CD8-positive, alpha-beta memory T cell (primary cell): ENCODE measurements around the gene P2RY12. TPM values are rescaled to one million over a fixed set of nuclear protein-coding genes. Genes with fewer than 3 reads are reported as not detected.

Source experiments
- CTCF ChIA-PET: fragments of 350-600 bp; sonication (Branson Sonifier 250); formaldehyde crosslinking; loops from one replicate; lab custom pipeline; 2021; ENCODE audit warnings: antibody characterized with exemption; lab: Charles Lee
- POLR2A ChIA-PET: fragments of 350-600 bp; sonication (Branson Sonifier 250); formaldehyde crosslinking; loops from one replicate; lab custom pipeline; 2021; ENCODE audit warnings: antibody characterized with exemption; lab: Charles Lee
- DNase-seq, 5 donors: peaks; one replicate each; pipeline versions ENCODE4 v3.0.0 to v3.0.0-alpha.2; 2020 to 2022; ENCODE audit warnings: mixed read lengths in 1 of 5
- H3K27ac ChIP-seq: one replicate; pipeline ENCODE4 v1.7.0; 2013; ENCODE audit warnings: low read depth, mild to moderate bottlenecking, low read length, moderate library complexity
- H3K27me3 ChIP-seq: 2 replicates; pipeline ENCODE4 v1.7.0; 2013; ENCODE audit warnings: low read length, mild to moderate bottlenecking; ENCODE audit not compliant: insufficient read depth, poor library complexity, severe bottlenecking
- H3K36me3 ChIP-seq: 2 replicates; pipeline ENCODE4 v1.7.0; 2013; ENCODE audit warnings: mild to moderate bottlenecking, low read length, moderate library complexity; ENCODE audit not compliant: insufficient read depth
- H3K4me1 ChIP-seq: 2 replicates; pipeline ENCODE4 v1.7.0; 2013; ENCODE audit warnings: mild to moderate bottlenecking, low read length, moderate library complexity; ENCODE audit not compliant: insufficient read depth
- H3K4me3 ChIP-seq: 2 replicates; pipeline ENCODE4 v1.7.0; 2013; ENCODE audit warnings: mild to moderate bottlenecking, low read length
- H3K9me3 ChIP-seq: 2 replicates; pipeline ENCODE4 v1.7.0; 2013; ENCODE audit warnings: mild to moderate bottlenecking, low read length
- H3K27ac Mint-ChIP-seq, 8 donors: one replicate each; pipeline ENCODE4 v1.8.0; 2020 to 2021; ENCODE audit warnings: mixed read lengths in 8 of 8, mild to moderate bottlenecking in 6 of 8, inconsistent platforms in 3 of 8, moderate library complexity in 3 of 8
- H3K27me3 Mint-ChIP-seq, 2 donors: one replicate each; pipeline ENCODE4 v1.8.0; 2020 to 2021; ENCODE audit warnings: mixed read lengths in 2 of 2, mild to moderate bottlenecking in 1 of 2, moderate library complexity in 1 of 2
- H3K36me3 Mint-ChIP-seq, 3 donors: one replicate each; pipeline ENCODE4 v1.8.0; 2020 to 2021; ENCODE audit warnings: mixed read lengths in 3 of 3, inconsistent platforms in 1 of 3, mild to moderate bottlenecking in 1 of 3
- H3K4me1 Mint-ChIP-seq, 3 donors: one replicate each; pipeline ENCODE4 v1.8.0; 2020 to 2021; ENCODE audit warnings: mixed read lengths in 3 of 3, inconsistent platforms in 1 of 3, mild to moderate bottlenecking in 1 of 3
- H3K4me3 Mint-ChIP-seq, 7 donors: one replicate each; pipeline ENCODE4 v1.8.0; 2020 to 2021; ENCODE audit warnings: mixed read lengths in 7 of 7, mild to moderate bottlenecking in 6 of 7, moderate library complexity in 4 of 7, inconsistent platforms in 2 of 7
- H3K9me3 Mint-ChIP-seq, 5 donors: one replicate each; pipeline ENCODE4 v1.8.0; 2020 to 2022; ENCODE audit warnings: mixed read lengths in 5 of 5, mild to moderate bottlenecking in 3 of 5, moderate library complexity in 2 of 5, inconsistent platforms in 1 of 5
- polyA plus RNA-seq: library from polyadenylated mRNA; unstranded; fragments of 300-500 nt; fragmentation: Illumina TruSeq; gene quantifications from one replicate; pipeline ENCODE4 v1.2.3, GENCODE V29; 2021
- total RNA-seq, 2 experiments: library from RNA; stranded (reverse); gene quantifications; one replicate each; pipeline ENCODE4 v1.2.3, GENCODE V29; 2021

The P2RY12 gene
- total and polyA plus RNA-seq, 3 experiments from 2014 or later: not detected

- H3K27ac ChIP-seq: no peak overlapping the region
- no peaks in the 10 kb centered on the region for H3K4me1 ChIP-seq
- no peaks in the 10 kb centered on the region for H3K9me3 Mint-ChIP-seq
- peaks cover 4 to 36% of the 10 kb centered on the region in 2 donors for H3K27me3 Mint-ChIP-seq
- no peaks in the 10 kb centered on the region for H3K36me3 ChIP-seq
- POLR2A ChIA-PET: no interaction called here
- H3K27ac Mint-ChIP-seq: no peak overlapping the region
- CTCF ChIA-PET: no interaction called here
- no peak for DNase-seq
- peaks cover 12 to 15% (median 14%) of the 10 kb centered on the region in 3 donors for H3K4me1 Mint-ChIP-seq
- no peak overlapping the region for H3K4me3 ChIP-seq
- no peaks in the 10 kb centered on the region for H3K36me3 Mint-ChIP-seq
- no peaks in the 10 kb centered on the region for H3K27me3 ChIP-seq
- H3K4me3 Mint-ChIP-seq: no peak overlapping the region
- H3K9me3 ChIP-seq: no peaks in the 10 kb centered on the region
Observed at GRCh38 chr3:151301787-151302186, 82.8 kb downstream of the P2RY12 start.

DNA sequence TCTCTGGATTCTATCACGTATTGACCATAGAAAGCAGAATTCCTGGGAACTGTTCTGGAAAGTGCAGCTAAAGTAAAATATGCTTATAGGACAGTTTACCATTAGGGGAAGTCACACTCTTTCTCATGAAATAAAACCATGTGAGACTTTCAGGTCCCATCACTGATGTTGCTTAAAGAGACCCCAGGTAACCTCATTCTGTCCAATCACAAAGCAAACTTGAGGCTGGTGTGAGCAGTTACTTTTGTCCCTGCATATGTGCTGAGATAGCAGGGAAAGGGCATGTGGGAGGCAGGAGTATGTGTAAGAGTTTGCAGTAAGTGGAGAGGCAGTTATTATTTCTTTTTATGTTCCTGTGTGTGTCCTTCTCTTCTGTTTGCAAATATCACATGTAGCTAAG, 84.0 kb downstream of the P2RY12 start:
- H3K27me3 ChIP-seq: no peaks in the 10 kb centered on the region
- POLR2A ChIA-PET: no interaction called here
- Mint-ChIP-seq H3K27ac (no peak overlapping the region), H3K4me1 (peaks cover 8% of the 10 kb centered on the region in 3 donors), H3K36me3 (no peaks in the 10 kb centered on the region), H3K27me3 (peaks cover 4 to 42% of the 10 kb centered on the region in 2 donors), H3K4me3 (no peak overlapping the region), H3K9me3 (no peaks in the 10 kb centered on the region)
- no peaks in the 10 kb centered on the region for H3K36me3 ChIP-seq
- no peaks in the 10 kb centered on the region for H3K9me3 ChIP-seq
- no peak for DNase-seq
- no peak overlapping the region for H3K4me3 ChIP-seq
- CTCF ChIA-PET: no interaction called here
- H3K27ac ChIP-seq: no peak overlapping the region
- no peaks in the 10 kb centered on the region for H3K4me1 ChIP-seq

- Histone ChIP-seq H3K36me3 (no peaks in the 10 kb centered on the region), H3K27ac (no peak overlapping the region), H3K4me1 (no peaks in the 10 kb centered on the region), H3K27me3 (no peaks in the 10 kb centered on the region), H3K9me3 (no peaks in the 10 kb centered on the region), H3K4me3 (no peak overlapping the region)
- Mint-ChIP-seq H3K9me3 (no peaks in the 10 kb centered on the region), H3K27ac (no peak overlapping the region), H3K36me3 (no peaks in the 10 kb centered on the region), H3K4me3 (no peak overlapping the region), H3K27me3 (peaks cover 8 to 56% of the 10 kb centered on the region in 2 donors), H3K4me1 (no peaks in the 10 kb centered on the region)
- DNase-seq: no peak
- POLR2A ChIA-PET: no interaction called here
- CTCF ChIA-PET: interaction anchor here (0.7 to 1.1 kb wide), 3 partner anchors 12 to 128 kb away, joined by 3 to 5 read pairs (median 3); no protein-coding TSS in a partner anchor
Observed at GRCh38 chr3:151299006-151299405, 85.5 kb downstream of the P2RY12 start.

- Mint-ChIP-seq H3K9me3 (no peaks in the 10 kb centered on the region), H3K36me3 (no peaks in the 10 kb centered on the region), H3K27me3 (peaks cover 7 to 47% of the 10 kb centered on the region in 2 donors), H3K4me1 (no peaks in the 10 kb centered on the region), H3K4me3 (no peak overlapping the region), H3K27ac (no peak overlapping the region)
- Histone ChIP-seq H3K27me3 (no peaks in the 10 kb centered on the region), H3K9me3 (no peaks in the 10 kb centered on the region), H3K27ac (no peak overlapping the region), H3K4me1 (no peaks in the 10 kb centered on the region), H3K4me3 (no peak overlapping the region), H3K36me3 (no peaks in the 10 kb centered on the region)
- no peak for DNase-seq
- ChIA-PET CTCF (no interaction called here), POLR2A (no interaction called here)
Observed at GRCh38 chr3:151297429-151297828, 87.1 kb downstream of the P2RY12 start.

- no peaks in the 10 kb centered on the region for H3K4me1 ChIP-seq
- Mint-ChIP-seq H3K27me3 (peaks cover 7 to 53% of the 10 kb centered on the region in 2 donors), H3K36me3 (no peaks in the 10 kb centered on the region), H3K4me1 (no peaks in the 10 kb centered on the region), H3K27ac (no peak overlapping the region), H3K9me3 (no peaks in the 10 kb centered on the region), H3K4me3 (no peak overlapping the region)
- no peak overlapping the region for H3K4me3 ChIP-seq
- no peak overlapping the region for H3K27ac ChIP-seq
- no peaks in the 10 kb centered on the region for H3K36me3 ChIP-seq
- no peak for DNase-seq
- H3K27me3 ChIP-seq: no peaks in the 10 kb centered on the region
- no peaks in the 10 kb centered on the region for H3K9me3 ChIP-seq
- ChIA-PET POLR2A (no interaction called here), CTCF (no interaction called here)
Observed at GRCh38 chr3:151296226-151296625, 88.3 kb downstream of the P2RY12 start.

DNA sequence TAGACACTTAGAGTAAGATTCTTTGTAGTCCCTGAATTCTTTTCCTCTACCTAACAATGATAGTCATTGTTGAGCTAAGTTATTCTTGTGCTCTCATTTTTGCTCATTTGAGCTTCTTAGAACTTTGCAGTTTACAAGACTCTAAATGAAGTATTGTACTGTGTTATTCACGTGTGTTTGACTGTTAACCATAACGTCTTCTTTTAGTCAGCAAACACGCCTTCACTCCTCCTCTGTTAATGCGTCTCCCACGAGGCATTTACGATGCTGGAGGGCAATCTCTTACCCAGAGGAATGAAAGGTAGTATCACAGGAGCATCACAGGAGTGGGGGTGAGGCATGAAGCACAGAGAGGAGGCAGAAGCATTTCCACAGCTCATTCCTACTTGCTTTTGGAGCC, 91.4 kb downstream of the P2RY12 start:
- H3K27ac ChIP-seq: no peak overlapping the region
- H3K9me3 Mint-ChIP-seq: no peaks in the 10 kb centered on the region
- H3K4me1 Mint-ChIP-seq: no peaks in the 10 kb centered on the region
- POLR2A ChIA-PET: no interaction called here
- H3K27me3 ChIP-seq: no peaks in the 10 kb centered on the region
- no peaks in the 10 kb centered on the region for H3K36me3 ChIP-seq
- no peaks in the 10 kb centered on the region for H3K9me3 ChIP-seq
- no peaks in the 10 kb centered on the region for H3K4me1 ChIP-seq
- peak overlapping the region in 1 of 8 donors; percentile 72 for H3K27ac Mint-ChIP-seq
- no peak for DNase-seq
- CTCF ChIA-PET: interaction anchor here (1.1 to 3.6 kb wide), 3 partner anchors 11 to 126 kb away, joined by 4 to 13 read pairs (median 13); no protein-coding TSS in a partner anchor
- no peak overlapping the region for H3K4me3 Mint-ChIP-seq
- H3K36me3 Mint-ChIP-seq: no peaks in the 10 kb centered on the region
- H3K4me3 ChIP-seq: no peak overlapping the region
- H3K27me3 Mint-ChIP-seq: peaks cover 4 to 36% of the 10 kb centered on the region in 2 donors

DNA sequence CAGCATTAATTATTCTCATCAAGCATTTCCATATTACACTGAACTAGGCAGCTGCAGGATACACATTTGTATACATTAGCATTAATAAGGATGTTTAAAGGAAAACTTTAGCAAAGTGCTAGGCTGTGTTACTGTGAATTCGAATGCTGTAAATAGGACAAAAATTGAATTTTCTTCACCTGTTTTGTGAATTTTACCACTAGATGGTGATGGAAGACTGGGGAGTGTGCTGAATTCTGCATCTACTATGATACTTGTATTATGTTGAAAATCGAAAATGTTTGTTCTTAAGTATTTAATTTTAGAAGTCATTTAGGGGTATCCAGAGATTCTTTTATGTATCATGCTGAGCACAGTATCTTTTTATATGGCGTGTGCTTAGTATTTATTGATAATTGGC, 93.9 kb downstream of the P2RY12 start:
- Mint-ChIP-seq H3K36me3 (no peaks in the 10 kb centered on the region), H3K27me3 (peaks cover 4 to 24% of the 10 kb centered on the region in 2 donors), H3K4me3 (no peak overlapping the region), H3K27ac (no peak overlapping the region), H3K4me1 (no peaks in the 10 kb centered on the region), H3K9me3 (no peaks in the 10 kb centered on the region)
- Histone ChIP-seq H3K27ac (no peak overlapping the region), H3K4me3 (no peak overlapping the region), H3K4me1 (no peaks in the 10 kb centered on the region), H3K9me3 (no peaks in the 10 kb centered on the region), H3K27me3 (no peaks in the 10 kb centered on the region), H3K36me3 (no peaks in the 10 kb centered on the region)
- ChIA-PET POLR2A (no interaction called here), CTCF (interaction anchor here (3.6 kb wide), 1 partner anchor 123 kb away, joined by 13 read pairs; no protein-coding TSS in a partner anchor)
- DNase-seq: no peak

DNA sequence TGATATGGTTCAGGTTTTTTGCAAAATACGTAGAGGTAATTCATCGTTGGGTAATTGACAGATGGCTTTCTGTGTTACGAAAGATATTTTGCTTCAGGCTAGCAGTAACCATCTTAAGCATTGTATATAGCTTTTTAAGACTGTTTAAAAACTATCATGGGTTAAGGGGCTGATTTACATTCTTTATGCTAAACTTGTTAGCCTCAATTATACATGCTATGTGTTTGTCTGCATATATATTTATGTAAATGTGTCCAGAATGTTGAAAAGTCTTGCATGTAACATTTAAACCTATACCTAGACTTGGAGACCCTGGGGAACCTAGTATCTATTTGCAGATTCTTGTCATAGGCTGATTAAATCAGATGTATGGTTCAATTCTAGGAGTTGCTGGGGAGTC, 95.1 kb downstream of the P2RY12 start:
- Histone ChIP-seq H3K9me3 (no peaks in the 10 kb centered on the region), H3K27ac (no peak overlapping the region), H3K4me3 (no peak overlapping the region), H3K4me1 (no peaks in the 10 kb centered on the region), H3K36me3 (no peaks in the 10 kb centered on the region), H3K27me3 (no peaks in the 10 kb centered on the region)
- Mint-ChIP-seq H3K27ac (no peak overlapping the region), H3K27me3 (peaks cover 0 to 12% of the 10 kb centered on the region in 2 donors), H3K9me3 (no peaks in the 10 kb centered on the region), H3K4me3 (no peak overlapping the region), H3K36me3 (no peaks in the 10 kb centered on the region), H3K4me1 (peaks cover 0 to under 1% (median under 1%) of the 10 kb centered on the region in 3 donors)
- ChIA-PET POLR2A (no interaction called here), CTCF (interaction anchor here (1.3 to 2.1 kb wide), 2 partner anchors 122 to 139 kb away, joined by 4 to 5 read pairs; no protein-coding TSS in a partner anchor)
- DNase-seq: no peak
